22Rv1 (cell line): Measurements from ENCODE around the gene GIT2.
"Not testable (repeated sequence)": the region's sequence is repeated elsewhere in the genome, so short reads cannot be mapped to it uniquely, and the experiment has no call there.

ENCODE experiments used
- ZFX ChIP-seq: fragments of 450-650 bp; IDR thresholded peaks from 2 replicates; pipeline ENCODE4 v1.6.1; 2017; ENCODE audit warnings: antibody characterized with exemption, borderline replicate concordance
- TF ChIP-seq, protein P1 (sequence below): fragments of 450-650 bp; IDR thresholded peaks from 2 replicates; pipeline ENCODE4 v1.5.1; 2017; ENCODE audit warnings: mild to moderate bottlenecking

DNA sequence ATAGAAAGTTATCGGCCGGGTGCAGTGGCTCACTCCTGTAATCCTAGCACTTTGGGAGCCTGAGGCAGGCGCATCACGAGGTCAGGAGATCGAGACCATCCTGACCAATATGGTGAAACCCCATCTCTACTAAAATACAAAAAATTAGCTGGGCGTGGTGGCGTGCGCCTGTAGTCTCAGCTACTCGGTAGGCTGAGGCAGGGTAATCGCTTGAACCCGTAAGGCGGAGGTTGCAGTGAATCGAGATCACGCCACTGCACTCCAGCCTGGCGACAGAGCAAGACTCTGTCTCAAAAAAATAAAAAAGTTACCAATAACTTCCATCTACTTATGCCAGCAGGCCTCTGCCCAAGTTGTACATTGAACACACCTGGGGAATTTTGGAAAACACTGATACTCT is 96.8 kb downstream of the GIT2 start:
- TF ChIP-seq, protein P1, sequence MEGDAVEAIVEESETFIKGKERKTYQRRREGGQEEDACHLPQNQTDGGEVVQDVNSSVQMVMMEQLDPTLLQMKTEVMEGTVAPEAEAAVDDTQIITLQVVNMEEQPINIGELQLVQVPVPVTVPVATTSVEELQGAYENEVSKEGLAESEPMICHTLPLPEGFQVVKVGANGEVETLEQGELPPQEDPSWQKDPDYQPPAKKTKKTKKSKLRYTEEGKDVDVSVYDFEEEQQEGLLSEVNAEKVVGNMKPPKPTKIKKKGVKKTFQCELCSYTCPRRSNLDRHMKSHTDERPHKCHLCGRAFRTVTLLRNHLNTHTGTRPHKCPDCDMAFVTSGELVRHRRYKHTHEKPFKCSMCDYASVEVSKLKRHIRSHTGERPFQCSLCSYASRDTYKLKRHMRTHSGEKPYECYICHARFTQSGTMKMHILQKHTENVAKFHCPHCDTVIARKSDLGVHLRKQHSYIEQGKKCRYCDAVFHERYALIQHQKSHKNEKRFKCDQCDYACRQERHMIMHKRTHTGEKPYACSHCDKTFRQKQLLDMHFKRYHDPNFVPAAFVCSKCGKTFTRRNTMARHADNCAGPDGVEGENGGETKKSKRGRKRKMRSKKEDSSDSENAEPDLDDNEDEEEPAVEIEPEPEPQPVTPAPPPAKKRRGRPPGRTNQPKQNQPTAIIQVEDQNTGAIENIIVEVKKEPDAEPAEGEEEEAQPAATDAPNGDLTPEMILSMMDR = not testable (repeated sequence)
- not testable (repeated sequence) for TF ChIP-seq ZFX
